ENCODE results near the gene PITPNC1.

DNA sequence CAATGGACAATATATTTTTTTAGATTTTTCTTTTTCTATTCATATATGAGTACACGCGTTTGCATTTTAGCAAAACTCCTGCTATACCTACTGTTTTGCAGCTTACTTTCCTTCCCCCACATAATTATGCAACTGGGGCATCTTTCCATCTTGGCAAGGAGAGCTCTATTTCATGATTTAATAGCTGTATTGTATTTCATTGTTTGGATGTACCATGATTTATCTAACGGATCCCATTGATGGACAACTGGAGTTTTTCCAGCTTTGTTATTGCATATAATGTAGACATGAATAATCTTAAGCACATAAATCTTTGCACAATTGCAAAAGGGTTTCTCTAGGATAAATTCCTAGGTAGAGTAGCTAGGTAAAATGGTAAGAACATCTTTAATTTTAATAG, 133.9 kb downstream of the PITPNC1 start:
- TF ChIP-seq EZH2 (IDR thresholded peaks at IDR 0.05; ENCODE audit: borderline replicate concordance, insufficient read depth, low read length, poor library complexity, severe bottlenecking) (no peak), CTCF (IDR thresholded peaks at IDR 0.05; ENCODE audit: poor library complexity, severe bottlenecking) (no peak), RAD21 (conservative IDR thresholded peaks at IDR 0.05) (no peak), EP300 (conservative IDR thresholded peaks at IDR 0.05; ENCODE audit: poor library complexity, severe bottlenecking) (no peak), TAF1 (IDR thresholded peaks at IDR 0.05; ENCODE audit: low read depth) (no peak), MXI1 (conservative IDR thresholded peaks at IDR 0.05; ENCODE audit: poor library complexity, severe bottlenecking) (no peak), SMC3 (conservative IDR thresholded peaks at IDR 0.05; ENCODE audit: poor library complexity) (no peak), POLR2AphosphoS5 (IDR thresholded peaks at IDR 0.05) (no peak)
- TF ChIP-seq, protein P1, sequence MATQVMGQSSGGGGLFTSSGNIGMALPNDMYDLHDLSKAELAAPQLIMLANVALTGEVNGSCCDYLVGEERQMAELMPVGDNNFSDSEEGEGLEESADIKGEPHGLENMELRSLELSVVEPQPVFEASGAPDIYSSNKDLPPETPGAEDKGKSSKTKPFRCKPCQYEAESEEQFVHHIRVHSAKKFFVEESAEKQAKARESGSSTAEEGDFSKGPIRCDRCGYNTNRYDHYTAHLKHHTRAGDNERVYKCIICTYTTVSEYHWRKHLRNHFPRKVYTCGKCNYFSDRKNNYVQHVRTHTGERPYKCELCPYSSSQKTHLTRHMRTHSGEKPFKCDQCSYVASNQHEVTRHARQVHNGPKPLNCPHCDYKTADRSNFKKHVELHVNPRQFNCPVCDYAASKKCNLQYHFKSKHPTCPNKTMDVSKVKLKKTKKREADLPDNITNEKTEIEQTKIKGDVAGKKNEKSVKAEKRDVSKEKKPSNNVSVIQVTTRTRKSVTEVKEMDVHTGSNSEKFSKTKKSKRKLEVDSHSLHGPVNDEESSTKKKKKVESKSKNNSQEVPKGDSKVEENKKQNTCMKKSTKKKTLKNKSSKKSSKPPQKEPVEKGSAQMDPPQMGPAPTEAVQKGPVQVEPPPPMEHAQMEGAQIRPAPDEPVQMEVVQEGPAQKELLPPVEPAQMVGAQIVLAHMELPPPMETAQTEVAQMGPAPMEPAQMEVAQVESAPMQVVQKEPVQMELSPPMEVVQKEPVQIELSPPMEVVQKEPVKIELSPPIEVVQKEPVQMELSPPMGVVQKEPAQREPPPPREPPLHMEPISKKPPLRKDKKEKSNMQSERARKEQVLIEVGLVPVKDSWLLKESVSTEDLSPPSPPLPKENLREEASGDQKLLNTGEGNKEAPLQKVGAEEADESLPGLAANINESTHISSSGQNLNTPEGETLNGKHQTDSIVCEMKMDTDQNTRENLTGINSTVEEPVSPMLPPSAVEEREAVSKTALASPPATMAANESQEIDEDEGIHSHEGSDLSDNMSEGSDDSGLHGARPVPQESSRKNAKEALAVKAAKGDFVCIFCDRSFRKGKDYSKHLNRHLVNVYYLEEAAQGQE (IDR thresholded peaks at IDR 0.05; ENCODE audit: borderline replicate concordance), result no peak

Data from neural cell (in vitro differentiated cells).